OCI-LY3 (cell line): Measurements from ENCODE around the gene ZDHHC13.

ENCODE experiments used
- H2AFZ ChIP-seq: fragments of 200-600, 300-600 bp; shearing (Covaris generic); 2 replicates; pipeline ENCODE4 v1.6.0; 2014; ENCODE audit warnings: antibody characterized with exemption, low read depth, low read length
- H3K27ac ChIP-seq: fragments of 200-600, 300-600 bp; sonication (generic); 2 replicates; pipeline ENCODE4 v1.5.1; 2014; ENCODE audit warnings: mild to moderate bottlenecking, low read length, moderate library complexity, mixed read lengths
- H3K27me3 ChIP-seq: fragments of 200-600, 300-600 bp; sonication (generic); 2 replicates; pipeline ENCODE4 v1.6.1; 2014; ENCODE audit warnings: low read depth, low read length, mixed read lengths
- H3K36me3 ChIP-seq: fragments of 200-600, 300-600 bp; sonication (generic); replicated peaks from 2 replicates; pipeline ENCODE3; 2014; ENCODE audit warnings: low read depth, low read length, mixed read lengths
- H3K4me1 ChIP-seq: fragments of 300-600, 200-600 bp; sonication (generic); 2 replicates; pipeline ENCODE4 v1.6.1; 2014; ENCODE audit warnings: low read length, mixed read lengths
- H3K4me2 ChIP-seq: fragments of 200-600, 300-600 bp; sonication (generic); 2 replicates; pipeline ENCODE4 v1.6.1; 2014; ENCODE audit warnings: low read length, mixed read lengths
- H3K4me3 ChIP-seq: fragments of 300-600, 200-600 bp; sonication (generic); 2 replicates; pipeline ENCODE4 v1.5.1; 2014; ENCODE audit warnings: antibody characterized with exemption, mild to moderate bottlenecking, low read length, moderate library complexity
- H3K79me2 ChIP-seq: fragments of 300-600, 200-600 bp; shearing (Covaris generic); 2 replicates; pipeline ENCODE4 v1.6.1; 2014; ENCODE audit warnings: mild to moderate bottlenecking, low read length, mixed read lengths
- H3K9ac ChIP-seq: fragments of 300-600, 200-600 bp; shearing (Covaris generic); 2 replicates; pipeline ENCODE4 v1.6.0; 2014; ENCODE audit warnings: mild to moderate bottlenecking, low read length, moderate library complexity
- H3K9me3 ChIP-seq: fragments of 200-600, 300-600 bp; shearing (Covaris generic); 2 replicates; pipeline ENCODE4 v1.6.1; 2014; ENCODE audit warnings: low read length, mixed read lengths; ENCODE audit not compliant: insufficient read depth
- H4K20me1 ChIP-seq: fragments of 200-600, 300-600 bp; sonication (generic); 2 replicates; pipeline ENCODE4 v1.6.1; 2016; ENCODE audit warnings: low read length, mixed read lengths; ENCODE audit not compliant: insufficient read depth
- CTCF ChIP-seq: fragments of 200-600, 300-600 bp; sonication (generic); IDR thresholded peaks from 2 replicates; pipeline ENCODE4 v1.5.1; 2014; ENCODE audit warnings: antibody characterized with exemption, low read length, low read depth
- EZH2phosphoT487 ChIP-seq: fragments of 200-600 bp; shearing (Covaris generic); IDR thresholded peaks from 2 replicates; pipeline ENCODE4 v1.6.1; 2018; ENCODE audit warnings: antibody characterized with exemption, mixed run types, low read depth

Gene ZDHHC13

GRCh38 chr11:19105011-19105410 lies 12.0 kb upstream of the ZDHHC13 start:
- Histone ChIP-seq H3K27ac (no peak overlapping the region), H2AFZ (no peak overlapping the region), H3K79me2 (no peaks in the 10 kb centered on the region), H3K9me3 (no peaks in the 10 kb centered on the region), H3K4me2 (no peak overlapping the region), H3K9ac (no peak overlapping the region), H3K4me1 (peaks cover 8% of the 10 kb centered on the region), H3K36me3 (no peaks in the 10 kb centered on the region), H3K4me3 (no peak overlapping the region), H3K27me3 (peaks cover 14% of the 10 kb centered on the region), H4K20me1 (no peaks in the 10 kb centered on the region)
- TF ChIP-seq EZH2phosphoT487 (no peak), CTCF (no peak)

DNA sequence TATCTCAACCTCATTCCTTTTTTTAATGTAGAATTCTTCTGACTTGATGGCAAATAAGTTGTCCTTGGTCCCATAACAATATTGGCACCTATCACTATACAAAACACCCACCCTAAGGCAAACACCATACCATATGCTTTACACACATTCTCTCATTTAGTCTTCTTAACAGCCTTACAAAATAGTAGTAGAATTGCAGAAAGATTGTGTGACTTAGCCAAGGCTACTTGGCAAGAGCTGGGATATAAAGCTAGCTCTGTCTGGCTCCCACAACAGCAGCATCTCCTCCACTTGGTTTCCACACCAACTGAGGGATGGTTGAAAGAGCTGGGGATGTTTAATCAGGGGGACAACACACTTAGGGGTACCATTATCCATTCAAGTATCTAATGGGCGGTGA lies 9.8 kb upstream of the ZDHHC13 start:
- Histone ChIP-seq H3K9me3 (no peaks in the 10 kb centered on the region), H3K36me3 (no peaks in the 10 kb centered on the region), H3K9ac (no peak overlapping the region), H2AFZ (no peak overlapping the region), H4K20me1 (no peaks in the 10 kb centered on the region), H3K4me3 (no peak overlapping the region), H3K4me1 (peaks cover 8% of the 10 kb centered on the region), H3K79me2 (no peaks in the 10 kb centered on the region), H3K27me3 (peaks cover 14% of the 10 kb centered on the region), H3K4me2 (no peak overlapping the region), H3K27ac (no peak overlapping the region)
- TF ChIP-seq CTCF: no peak
- TF ChIP-seq EZH2phosphoT487: no peak

GRCh38 chr11:19110295-19110694 lies 6.7 kb upstream of the ZDHHC13 start:
- no peak overlapping the region for H2AFZ ChIP-seq
- no peaks in the 10 kb centered on the region for H3K9me3 ChIP-seq
- no peaks in the 10 kb centered on the region for H4K20me1 ChIP-seq
- H3K27ac ChIP-seq: no peak overlapping the region
- TF ChIP-seq CTCF: no peak
- TF ChIP-seq EZH2phosphoT487: no peak
- peaks cover 8% of the 10 kb centered on the region for H3K4me1 ChIP-seq
- no peaks in the 10 kb centered on the region for H3K79me2 ChIP-seq
- no peaks in the 10 kb centered on the region for H3K36me3 ChIP-seq
- peaks cover 12% of the 10 kb centered on the region for H3K27me3 ChIP-seq
- H3K4me2 ChIP-seq: no peak overlapping the region
- no peak overlapping the region for H3K9ac ChIP-seq
- H3K4me3 ChIP-seq: no peak overlapping the region

DNA sequence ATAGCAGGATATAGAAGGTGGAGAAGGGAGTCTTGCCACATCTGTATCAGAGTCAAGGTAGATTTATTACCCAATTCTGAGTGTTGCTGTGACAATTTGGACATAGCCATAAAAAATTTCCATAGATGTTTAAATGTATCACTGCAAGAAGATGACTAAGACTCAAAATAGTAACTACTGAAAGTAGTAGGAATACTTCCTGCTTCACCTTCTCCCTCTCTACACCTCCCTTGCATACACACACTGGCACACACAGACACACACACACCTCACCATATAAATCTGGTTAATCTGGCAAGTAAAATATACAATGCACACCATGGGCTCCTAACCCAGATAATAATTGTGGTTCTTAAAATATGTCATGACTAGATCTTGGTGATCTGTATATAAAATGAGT lies 5.2 kb upstream of the ZDHHC13 start:
- Histone ChIP-seq H3K27ac (no peak overlapping the region), H3K4me1 (peaks cover 13% of the 10 kb centered on the region), H3K4me3 (no peak overlapping the region), H3K79me2 (no peaks in the 10 kb centered on the region), H3K9ac (no peak overlapping the region), H2AFZ (no peak overlapping the region), H3K4me2 (no peak overlapping the region), H3K36me3 (no peaks in the 10 kb centered on the region), H3K9me3 (no peaks in the 10 kb centered on the region), H4K20me1 (no peaks in the 10 kb centered on the region), H3K27me3 (peaks cover 12% of the 10 kb centered on the region)
- no peak for TF ChIP-seq CTCF
